Muscle layer of duodenum (tissue), 2 donors: ENCODE measurements around the gene HDAC7.

Source experiments
- H3K27ac ChIP-seq: one replicate; pipeline ENCODE4 v1.7.0; 2013; ENCODE audit warnings: mild to moderate bottlenecking, low read length
- H3K27me3 ChIP-seq: one replicate; pipeline ENCODE4 v1.7.0; 2013; ENCODE audit warnings: low read depth, mild to moderate bottlenecking, control low read depth, low read length
- H3K36me3 ChIP-seq, 2 donors: one replicate each; pipeline ENCODE4 v1.7.0; 2013; ENCODE audit warnings: low read length in 2 of 2, control low read depth in 1 of 2, mild to moderate bottlenecking in 1 of 2; ENCODE audit not compliant: insufficient read depth in 2 of 2, control insufficient read depth in 1 of 2
- H3K4me1 ChIP-seq, 2 donors: one replicate each; pipeline ENCODE4 v1.7.0; 2013; ENCODE audit warnings: low read length in 2 of 2, mild to moderate bottlenecking in 2 of 2, control low read depth in 1 of 2, moderate library complexity in 1 of 2; ENCODE audit not compliant: insufficient read depth in 2 of 2, control insufficient read depth in 1 of 2
- H3K4me3 ChIP-seq, 2 donors: one replicate each; pipeline ENCODE4 v1.7.0; 2013; ENCODE audit warnings: low read length in 2 of 2, low read depth in 1 of 2, mild to moderate bottlenecking in 1 of 2
- H3K9me3 ChIP-seq, 2 donors: one replicate each; pipeline ENCODE4 v1.7.0; 2013; ENCODE audit warnings: low read length in 2 of 2, control low read depth in 1 of 2, mild to moderate bottlenecking in 1 of 2; ENCODE audit not compliant: control insufficient read depth in 1 of 2
- donor health status: healthy.

Gene HDAC7

DNA sequence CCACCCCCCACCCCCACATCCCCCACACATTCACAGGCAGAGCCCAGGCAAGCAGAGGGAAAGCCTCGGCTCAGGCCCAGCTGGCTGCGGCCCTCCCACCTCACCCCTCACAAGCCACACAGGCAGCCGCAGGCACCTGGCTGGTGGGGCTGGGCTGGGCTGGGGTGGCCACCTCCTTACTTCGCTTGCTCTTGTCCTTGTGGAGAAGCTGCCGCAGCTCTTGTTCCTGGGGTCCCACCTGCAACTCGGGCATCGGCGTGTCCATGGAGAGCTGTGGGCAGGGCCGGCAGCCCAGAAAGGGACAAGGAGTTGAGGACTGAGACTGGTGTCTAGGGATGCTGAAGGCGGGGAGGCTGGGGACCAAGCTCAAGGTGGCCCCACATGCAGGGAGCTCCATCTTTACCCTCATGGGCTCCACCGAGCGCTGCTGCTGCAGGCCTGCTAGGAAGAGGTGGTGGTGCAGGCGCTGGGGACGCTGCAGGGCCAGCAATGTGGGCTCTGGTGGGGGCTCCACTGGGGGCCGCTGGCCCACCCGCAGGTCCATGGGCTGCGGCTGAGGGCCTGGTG lies 21.2 kb downstream of the HDAC7 start:
- no peaks in the 10 kb centered on the region for H3K27me3 ChIP-seq
- H3K27ac ChIP-seq = no peak overlapping the region
- peaks cover 25 to 42% of the 10 kb centered on the region in 2 donors for H3K36me3 ChIP-seq
- H3K4me1 ChIP-seq = peaks cover 27 to 52% of the 10 kb centered on the region in 2 donors
- no peak overlapping the region for H3K4me3 ChIP-seq
- no peaks in the 10 kb centered on the region for H3K9me3 ChIP-seq

DNA sequence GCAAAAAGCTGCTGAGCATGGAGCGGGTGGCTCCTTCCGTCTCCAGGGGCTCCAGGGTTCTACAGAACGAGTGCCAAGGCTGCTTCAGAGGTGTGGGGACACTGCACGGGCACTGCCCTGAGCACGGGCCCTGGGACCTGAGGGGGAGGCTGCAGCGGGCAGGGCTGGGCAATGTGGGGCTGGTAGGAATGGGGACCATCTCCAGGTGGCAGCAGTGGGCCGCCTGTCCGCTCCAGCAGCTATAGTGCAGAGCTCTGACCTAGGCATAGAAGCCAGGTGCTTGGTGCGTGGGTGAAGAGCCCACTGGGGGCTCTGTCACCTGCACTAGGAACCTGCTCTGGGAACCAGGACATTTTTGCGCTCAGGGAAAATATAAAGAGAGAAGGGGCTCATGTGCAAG lies 22.3 kb downstream of the HDAC7 start:
- peaks cover 25 to 52% of the 10 kb centered on the region in 2 donors for H3K36me3 ChIP-seq
- no peak overlapping the region for H3K4me3 ChIP-seq
- no peaks in the 10 kb centered on the region for H3K27me3 ChIP-seq
- no peak overlapping the region for H3K27ac ChIP-seq
- no peaks in the 10 kb centered on the region for H3K9me3 ChIP-seq
- peaks cover 19 to 43% of the 10 kb centered on the region in 2 donors for H3K4me1 ChIP-seq

DNA sequence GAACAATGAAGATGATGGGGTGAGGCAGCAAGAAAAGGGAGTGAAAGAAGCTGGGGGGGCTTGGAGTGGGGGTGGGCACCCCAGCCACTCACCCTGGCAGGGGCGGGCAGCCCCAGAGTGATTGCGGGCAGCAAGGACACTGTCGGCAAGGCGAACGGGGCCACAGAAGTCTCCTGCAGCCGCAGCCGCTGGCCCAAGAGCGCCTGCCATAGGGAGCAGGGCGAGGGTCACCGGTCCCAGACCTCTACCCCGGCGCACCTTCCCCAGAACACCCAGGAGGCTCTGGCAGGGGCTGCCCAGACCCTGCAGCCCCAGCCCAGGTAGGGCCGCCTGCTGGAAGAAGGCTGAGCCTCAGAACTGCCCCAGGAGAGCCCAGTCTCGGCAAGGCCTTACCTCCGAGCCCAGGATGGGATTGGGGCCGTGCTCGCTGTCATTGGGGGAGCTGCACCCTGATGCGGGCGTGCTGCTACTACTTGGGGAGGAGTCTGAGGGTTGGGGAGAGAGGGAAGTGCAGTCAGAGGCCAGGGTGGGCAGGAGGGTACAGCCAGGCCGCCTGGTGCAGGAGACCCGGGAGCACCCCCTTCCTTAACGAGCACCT lies 23.8 kb downstream of the HDAC7 start:
- Histone ChIP-seq H3K27ac (no peak overlapping the region), H3K27me3 (no peaks in the 10 kb centered on the region), H3K4me3 (no peak overlapping the region), H3K4me1 (peaks cover 5 to 28% of the 10 kb centered on the region in 2 donors), H3K9me3 (no peaks in the 10 kb centered on the region), H3K36me3 (peaks cover 29 to 67% of the 10 kb centered on the region in 2 donors)

DNA sequence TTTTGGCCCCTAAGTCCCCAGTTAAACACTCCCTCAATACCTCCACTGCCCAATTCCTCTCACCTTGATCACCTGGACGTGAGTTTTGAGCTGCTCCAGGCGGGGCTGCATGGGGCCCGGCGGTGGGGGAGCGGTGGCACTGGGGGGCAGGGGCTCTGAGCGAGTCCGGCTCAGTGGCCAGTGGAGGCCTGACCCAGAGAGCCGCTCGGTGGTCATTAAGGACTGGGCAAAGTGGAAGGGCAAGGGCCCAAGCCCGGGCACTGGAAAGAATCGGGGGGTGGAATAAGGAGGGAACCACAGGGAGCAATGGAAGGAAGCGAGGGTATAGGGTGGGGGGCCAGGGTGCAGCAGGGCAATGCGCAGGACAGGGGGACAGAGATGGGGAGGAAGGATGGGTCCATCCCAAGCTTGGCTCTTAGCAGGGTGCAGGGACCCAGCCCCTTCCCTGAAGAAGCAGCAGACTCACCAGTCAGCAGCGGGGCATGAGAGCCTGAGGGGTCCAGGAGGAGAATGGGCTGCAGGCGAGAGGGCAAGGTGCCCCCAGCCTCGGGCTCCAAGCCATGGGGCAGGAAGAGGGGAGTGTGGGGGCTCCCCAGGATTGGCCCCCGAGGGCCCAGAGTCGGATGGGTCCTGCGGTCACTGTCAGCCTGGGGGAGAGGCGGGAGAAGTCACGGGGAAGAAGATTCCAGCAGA lies 24.4 kb downstream of the HDAC7 start:
- no peaks in the 10 kb centered on the region for H3K27me3 ChIP-seq
- H3K9me3 ChIP-seq = no peaks in the 10 kb centered on the region
- H3K4me3 ChIP-seq = no peak overlapping the region
- H3K4me1 ChIP-seq = peaks cover 5 to 21% of the 10 kb centered on the region in 2 donors
- H3K27ac ChIP-seq = no peak overlapping the region
- H3K36me3 ChIP-seq = peaks cover 35 to 74% of the 10 kb centered on the region in 2 donors

DNA sequence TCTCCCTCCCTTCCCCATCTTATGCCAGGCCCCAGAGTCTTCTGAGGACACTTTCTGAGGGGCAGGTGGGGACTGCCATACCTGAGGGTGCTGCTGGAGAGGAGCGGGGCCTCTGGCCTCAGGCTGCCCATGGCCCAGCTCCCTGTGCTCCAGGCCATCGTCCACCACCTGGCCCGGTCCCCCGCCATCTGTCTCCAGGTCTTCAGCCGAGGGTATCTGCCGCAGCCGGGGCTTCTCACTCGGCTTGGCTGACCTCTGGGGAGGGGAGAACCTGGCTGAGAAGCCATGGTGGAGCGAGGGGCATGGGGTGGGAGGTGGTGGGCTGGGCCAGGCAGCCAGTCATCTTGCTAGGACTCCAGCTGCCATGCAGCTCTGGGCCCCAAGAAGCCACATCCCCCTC lies 25.0 kb downstream of the HDAC7 start:
- H3K27me3 ChIP-seq = no peaks in the 10 kb centered on the region
- peaks cover 1 to 15% of the 10 kb centered on the region in 2 donors for H3K4me1 ChIP-seq
- H3K36me3 ChIP-seq = peaks cover 38 to 80% of the 10 kb centered on the region in 2 donors
- H3K4me3 ChIP-seq = no peak overlapping the region
- no peaks in the 10 kb centered on the region for H3K9me3 ChIP-seq
- H3K27ac ChIP-seq = no peak overlapping the region

DNA sequence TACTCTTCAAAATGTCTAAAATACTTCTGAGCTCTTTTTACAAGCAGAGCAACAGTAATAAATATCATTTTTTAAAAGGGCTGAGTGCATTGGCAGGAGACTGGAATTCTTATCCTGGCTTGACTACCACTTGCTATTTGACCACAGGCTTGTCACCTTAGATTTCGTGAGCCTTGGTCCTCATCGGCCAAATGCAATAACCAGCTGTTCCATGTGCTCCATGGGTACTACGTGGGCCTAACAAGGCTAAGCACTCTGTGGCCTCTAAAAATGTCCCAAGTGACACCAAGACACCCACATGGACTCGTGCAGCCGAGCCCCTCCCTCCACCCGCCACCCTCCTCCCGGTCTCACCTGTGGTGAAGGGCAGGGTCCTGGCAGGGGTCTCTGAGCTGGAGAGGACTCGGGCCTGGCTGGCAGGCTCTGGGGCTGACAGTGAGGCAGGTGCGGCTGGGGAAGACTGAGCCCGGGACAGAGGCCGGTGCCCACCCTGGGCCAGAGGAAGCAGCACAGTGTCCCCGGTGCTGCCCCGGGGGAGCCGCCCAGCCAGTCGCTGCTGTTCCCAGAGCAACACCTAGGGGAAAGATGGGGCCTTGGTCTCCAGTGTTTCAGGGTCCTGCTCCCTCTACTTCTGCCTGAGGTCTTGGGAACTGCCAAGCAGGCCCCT lies 26.6 kb downstream of the HDAC7 start:
- peaks cover 53 to 89% of the 10 kb centered on the region in 2 donors for H3K36me3 ChIP-seq
- H3K4me1 ChIP-seq = no peaks in the 10 kb centered on the region
- H3K4me3 ChIP-seq = no peak overlapping the region
- no peaks in the 10 kb centered on the region for H3K27me3 ChIP-seq
- H3K27ac ChIP-seq = no peak overlapping the region
- H3K9me3 ChIP-seq = no peaks in the 10 kb centered on the region

DNA sequence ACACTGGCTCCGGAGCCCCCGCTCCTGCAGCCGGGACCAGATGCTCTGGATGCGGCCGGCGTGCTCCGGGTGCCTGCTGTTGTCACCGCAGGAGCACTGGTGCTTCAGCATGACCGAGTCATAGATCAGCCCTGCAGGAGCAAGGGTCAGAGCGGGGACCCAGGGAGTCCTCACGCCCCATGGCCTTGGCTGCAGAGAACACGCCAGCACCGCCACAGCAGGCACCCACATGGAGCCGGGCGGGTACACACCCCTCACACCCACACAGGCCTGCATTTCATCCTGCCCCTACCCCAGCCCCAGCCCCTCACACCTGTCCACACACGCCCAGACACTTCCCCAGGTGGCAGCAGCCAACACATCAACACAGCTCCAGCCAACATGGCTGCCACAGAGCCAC lies 27.8 kb downstream of the HDAC7 start:
- no peak overlapping the region for H3K4me3 ChIP-seq
- no peaks in the 10 kb centered on the region for H3K9me3 ChIP-seq
- H3K27ac ChIP-seq = no peak overlapping the region
- no peaks in the 10 kb centered on the region for H3K27me3 ChIP-seq
- H3K4me1 ChIP-seq = no peaks in the 10 kb centered on the region
- peaks cover 57 to 97% of the 10 kb centered on the region in 2 donors for H3K36me3 ChIP-seq

DNA sequence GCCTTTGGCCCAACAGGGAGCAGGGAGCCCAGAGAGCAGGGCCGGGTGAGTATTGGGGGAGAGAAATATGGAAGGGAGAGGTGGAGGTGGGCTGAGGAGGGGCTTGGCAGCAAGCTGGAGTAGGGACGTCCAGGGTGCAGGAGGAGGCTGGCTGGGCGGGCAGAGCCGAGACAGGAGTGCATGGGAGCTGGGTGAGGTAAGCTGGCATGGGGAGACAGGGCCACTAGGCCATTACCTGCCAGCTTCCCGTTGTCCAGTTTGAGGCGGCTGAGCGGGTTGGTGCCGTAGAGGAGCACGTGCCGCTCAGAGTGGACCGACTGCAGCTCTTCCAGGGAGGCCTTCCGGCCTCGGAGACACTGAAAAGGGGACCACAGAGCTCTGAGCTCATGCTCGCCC lies 28.4 kb downstream of the HDAC7 start:
- Histone ChIP-seq H3K36me3 (peaks cover 62 to 97% of the 10 kb centered on the region in 2 donors), H3K27me3 (no peaks in the 10 kb centered on the region), H3K4me3 (no peak overlapping the region), H3K27ac (no peak overlapping the region), H3K9me3 (no peaks in the 10 kb centered on the region), H3K4me1 (no peaks in the 10 kb centered on the region)

DNA sequence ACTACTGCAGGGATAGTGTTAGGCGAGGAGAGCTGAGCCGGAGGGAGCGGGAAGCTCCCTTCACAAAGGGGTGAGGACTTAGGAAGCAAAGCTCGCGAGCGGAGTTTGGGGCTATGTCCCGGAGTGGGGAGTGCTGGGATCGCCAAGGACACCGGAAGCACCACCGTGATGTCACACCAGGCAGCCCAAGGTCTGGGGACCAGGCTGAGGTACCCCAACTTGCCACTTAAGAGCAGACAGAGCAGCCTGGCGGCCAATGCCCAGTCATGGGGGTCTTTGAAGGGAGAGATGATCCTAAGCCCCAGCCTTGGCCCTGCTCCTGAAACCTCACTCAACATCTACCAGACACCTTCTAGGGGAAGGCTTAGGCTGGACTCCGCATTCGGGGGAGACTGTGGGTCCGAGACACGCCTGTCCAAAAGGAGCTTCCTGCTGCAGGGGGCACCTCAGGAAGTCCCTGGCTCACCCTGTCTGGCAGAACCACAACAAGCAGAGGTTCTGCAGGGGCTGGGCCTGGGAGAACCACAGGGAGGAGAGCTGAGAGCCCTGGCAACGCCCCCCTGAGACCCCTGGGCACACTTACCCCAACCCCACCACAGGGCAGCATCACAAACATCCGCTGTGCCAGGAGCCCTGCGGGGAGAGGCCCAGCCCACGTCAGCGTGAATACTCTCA lies 28.9 kb downstream of the HDAC7 start:
- H3K4me1 ChIP-seq = no peaks in the 10 kb centered on the region
- H3K4me3 ChIP-seq = no peak overlapping the region
- no peaks in the 10 kb centered on the region for H3K9me3 ChIP-seq
- H3K27ac ChIP-seq = no peak overlapping the region
- peaks cover 67 to 98% of the 10 kb centered on the region in 2 donors for H3K36me3 ChIP-seq
- no peaks in the 10 kb centered on the region for H3K27me3 ChIP-seq

DNA sequence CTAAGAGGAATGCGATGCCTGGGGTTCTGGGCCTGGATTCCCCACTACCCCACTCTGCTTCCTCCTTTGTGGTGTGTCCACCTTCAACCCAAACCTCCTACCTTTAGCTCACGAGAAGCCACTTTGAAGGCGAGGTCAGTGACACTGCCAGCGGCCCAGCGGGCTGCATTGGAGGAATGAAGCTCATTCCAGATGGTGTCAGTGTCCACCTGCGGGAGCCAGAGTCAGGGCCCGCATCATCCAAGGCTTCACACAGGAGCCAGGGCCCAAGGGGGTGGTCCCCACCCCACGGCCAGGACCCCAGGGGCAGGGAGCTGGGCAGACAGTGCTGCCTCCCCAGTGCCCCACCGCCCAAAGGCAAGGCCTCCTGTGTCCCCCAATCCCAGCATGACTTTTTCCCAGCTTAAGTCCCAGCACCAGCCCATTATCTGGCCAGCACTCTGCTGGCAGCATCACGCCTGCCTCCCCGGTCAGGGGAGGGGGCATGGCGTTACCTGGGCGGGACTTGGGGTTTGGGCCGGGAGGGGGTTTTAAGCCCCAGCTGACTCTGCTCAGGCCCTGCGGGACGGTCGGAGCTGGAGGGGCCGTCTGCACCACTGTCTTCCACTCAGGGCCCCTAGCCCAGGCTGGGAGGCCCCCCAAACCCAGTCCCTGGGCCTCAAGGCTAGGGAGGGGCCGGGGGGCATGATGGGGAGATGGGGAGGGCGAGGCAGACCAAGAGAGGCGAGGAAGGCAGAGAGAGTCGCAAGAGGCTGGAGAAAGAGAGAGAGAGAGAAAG lies 29.8 kb downstream of the HDAC7 start:
- no peak overlapping the region for H3K27ac ChIP-seq
- no peaks in the 10 kb centered on the region for H3K4me1 ChIP-seq
- no peaks in the 10 kb centered on the region for H3K9me3 ChIP-seq
- no peaks in the 10 kb centered on the region for H3K27me3 ChIP-seq
- H3K36me3 ChIP-seq = peaks cover 72 to 98% of the 10 kb centered on the region in 2 donors
- H3K4me3 ChIP-seq = no peak overlapping the region
